Activated T-cell treated with anti-CD3 and anti-CD28 coated beads, Interleukin-2, amount 50 U/mL, for 4 hours (primary cell): ENCODE measurements around the gene IBA57. TPM values are rescaled to one million over a fixed set of nuclear protein-coding genes. Genes with fewer than 3 reads are reported as not detected.

ENCODE experiments used
- total RNA-seq, 3 donors: library from RNA; stranded (reverse); gene quantifications; one replicate each; pipeline ENCODE4 v1.2.1, GENCODE V29; 2021

IBA57 gene
- total RNA-seq, 3 donors from 2014 or later, result 14.5 to 17.6 (median 15.9) TPM

Other genes starting within 250 kb of the IBA57 start
- under 1 TPM; 0.05 to 0.08 (median 0.05) TPM for gene WNT9A, start 217.9 kb upstream of the IBA57 start, total RNA-seq
- not detected for gene WNT3A, start 158.8 kb upstream of the IBA57 start, total RNA-seq
- gene ARF1, start 83.1 kb upstream of the IBA57 start, total RNA-seq, result 100 to 1,000 TPM; 404 to 411 (median 408) TPM
- 10 to 100 TPM; 41.0 to 41.9 (median 41.7) TPM for gene C1orf35, start 62.5 kb upstream of the IBA57 start, total RNA-seq
- 10 to 100 TPM; 82.3 to 93.0 (median 89.5) TPM for gene MRPL55, start 56.5 kb upstream of the IBA57 start, total RNA-seq
- gene GUK1, start 25.5 kb upstream of the IBA57 start, total RNA-seq, result 100 to 1,000 TPM; 219 to 248 (median 242) TPM
- under 1 TPM; 0.49 to 0.79 (median 0.53) TPM for gene GJC2, start 15.9 kb upstream of the IBA57 start, total RNA-seq
- 1 to 10 TPM; 6.3 to 9.3 (median 7.5) TPM for gene OBSCN, start 42.2 kb downstream of the IBA57 start, total RNA-seq
- gene TRIM11, start 241.0 kb downstream of the IBA57 start, total RNA-seq, result 10 to 100 TPM; 43.8 to 47.5 (median 46.6) TPM